CD4-positive, alpha-beta T cell treated with Interleukin-12 subunit alpha and Interleukin-12 subunit beta, for 1 hour (primary cell): ENCODE measurements around the gene SPEM1.

Experiments
- DNase-seq: peaks from one replicate; pipeline ENCODE4 v3.0.0-alpha.2; 2020

Gene SPEM1

GRCh38 chr17:7403043-7403726, 16.9 kb upstream of the SPEM1 start:
- peak; percentile 22 for DNase-seq

- no peak for DNase-seq
These were observed 16.5 kb upstream of the SPEM1 start for GRCh38 chr17:7403727-7403976.

GRCh38 chr17:7403977-7404736, 16.0 kb upstream of the SPEM1 start, which contains the start of gene TMEM256:
TSS of gene TMEM256 (minus strand) at chr17:7404097. CDS start at chr17:7404084, 13 bp downstream.
- peak; percentile 97 for DNase-seq

GRCh38 chr17:7404737-7405349, 15.3 kb upstream of the SPEM1 start:
- DNase-seq, result peak; percentile 83

GRCh38 chr17:7405350-7406234, 14.5 kb upstream of the SPEM1 start:
- DNase-seq, result no peak

- DNase-seq, result no peak
These were observed 13.8 kb upstream of the SPEM1 start for GRCh38 chr17:7406235-7406825.

GRCh38 chr17:7407082-7407481, 13.0 kb upstream of the SPEM1 start:
- no peak for DNase-seq

GRCh38 chr17:7407485-7408251, 12.5 kb upstream of the SPEM1 start, which contains the start of gene NLGN2:
TSS of gene NLGN2 (plus strand) at chr17:7407845. CDS start at chr17:7408256, 411 bp downstream.
- DNase-seq, result no peak

GRCh38 chr17:7408252-7408727, 11.8 kb upstream of the SPEM1 start:
- peak; percentile 51 for DNase-seq

- DNase-seq, result no peak
These were observed 11.3 kb upstream of the SPEM1 start for GRCh38 chr17:7408863-7409262.

GRCh38 chr17:7409716-7410115, 10.4 kb upstream of the SPEM1 start:
- DNase-seq, result no peak

GRCh38 chr17:7410634-7411426, 9.3 kb upstream of the SPEM1 start:
- DNase-seq, result no peak

- no peak for DNase-seq
These were observed 8.7 kb upstream of the SPEM1 start for GRCh38 chr17:7411427-7411750.

GRCh38 chr17:7413346-7413985, 6.7 kb upstream of the SPEM1 start:
- no peak for DNase-seq

- DNase-seq, result no peak
These were observed 5.3 kb upstream of the SPEM1 start for GRCh38 chr17:7414837-7415236.

- DNase-seq, result no peak
These were observed 4.3 kb upstream of the SPEM1 start for GRCh38 chr17:7415784-7416183.

- DNase-seq, result no peak
These were observed 3.8 kb upstream of the SPEM1 start for GRCh38 chr17:7416323-7416722.

GRCh38 chr17:7417056-7417655, 3.0 kb upstream of the SPEM1 start:
- DNase-seq, result no peak

GRCh38 chr17:7418472-7419152, 1.5 kb upstream of the SPEM1 start:
- DNase-seq, result no peak
